ENCODE measurements around the gene RAB37.

RAB37 gene

GRCh38 chr17:74742978-74743545, 6.0 kb downstream of the RAB37 start:
- TF ChIP-seq, protein P1, sequence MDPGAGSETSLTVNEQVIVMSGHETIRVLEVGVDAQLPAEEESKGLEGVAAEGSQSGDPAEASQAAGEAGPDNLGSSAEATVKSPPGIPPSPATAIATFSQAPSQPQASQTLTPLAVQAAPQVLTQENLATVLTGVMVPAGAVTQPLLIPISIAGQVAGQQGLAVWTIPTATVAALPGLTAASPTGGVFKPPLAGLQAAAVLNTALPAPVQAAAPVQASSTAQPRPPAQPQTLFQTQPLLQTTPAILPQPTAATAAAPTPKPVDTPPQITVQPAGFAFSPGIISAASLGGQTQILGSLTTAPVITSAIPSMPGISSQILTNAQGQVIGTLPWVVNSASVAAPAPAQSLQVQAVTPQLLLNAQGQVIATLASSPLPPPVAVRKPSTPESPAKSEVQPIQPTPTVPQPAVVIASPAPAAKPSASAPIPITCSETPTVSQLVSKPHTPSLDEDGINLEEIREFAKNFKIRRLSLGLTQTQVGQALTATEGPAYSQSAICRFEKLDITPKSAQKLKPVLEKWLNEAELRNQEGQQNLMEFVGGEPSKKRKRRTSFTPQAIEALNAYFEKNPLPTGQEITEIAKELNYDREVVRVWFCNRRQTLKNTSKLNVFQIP (CRISPR knock-in tag; IDR thresholded peaks at IDR 0.05; ENCODE audit: borderline replicate concordance, low read depth) = no peak
- no peak for TF ChIP-seq SNAI2 (CRISPR knock-in tag; IDR thresholded peaks at IDR 0.05)
- no peak for TF ChIP-seq GLIS3 (CRISPR knock-in tag; IDR thresholded peaks at IDR 0.05)
- TF ChIP-seq TSHZ2 (CRISPR knock-in tag; IDR thresholded peaks at IDR 0.05) = no peak
- TF ChIP-seq TCF4 (CRISPR knock-in tag; IDR thresholded peaks at IDR 0.05; ENCODE audit: borderline replicate concordance) = no peak
- TF ChIP-seq ESRRG (CRISPR knock-in tag; IDR thresholded peaks at IDR 0.05) = no peak
- TF ChIP-seq ARNTL (CRISPR knock-in tag; IDR thresholded peaks at IDR 0.05; ENCODE audit: borderline replicate concordance, low read depth) = no peak
- no peak for TF ChIP-seq ZFP30 (CRISPR knock-in tag; IDR thresholded peaks at IDR 0.05)
- no peak for TF ChIP-seq RARB (CRISPR knock-in tag; IDR thresholded peaks at IDR 0.05)
- TF ChIP-seq ZNF565 (CRISPR knock-in tag; conservative IDR thresholded peaks at IDR 0.05; ENCODE audit: low read depth) = no peak
- no peak for TF ChIP-seq ZNF8 (CRISPR knock-in tag; IDR thresholded peaks at IDR 0.05)
- no peak for TF ChIP-seq ISL1 (CRISPR knock-in tag; IDR thresholded peaks at IDR 0.05)
- TF ChIP-seq ZNF70 (CRISPR knock-in tag; IDR thresholded peaks at IDR 0.05) = no peak
- no peak for TF ChIP-seq ZFP3 (CRISPR knock-in tag; IDR thresholded peaks at IDR 0.05)
- no peak for TF ChIP-seq BACH2 (CRISPR knock-in tag; IDR thresholded peaks at IDR 0.05; ENCODE audit: borderline replicate concordance)
- TF ChIP-seq OSR1 (CRISPR knock-in tag; IDR thresholded peaks at IDR 0.05) = no peak
- TF ChIP-seq PATZ1 (CRISPR knock-in tag; IDR thresholded peaks at IDR 0.05; ENCODE audit: borderline replicate concordance) = no peak
- no peak for TF ChIP-seq CSDC2 (CRISPR knock-in tag; IDR thresholded peaks at IDR 0.05)
- TF ChIP-seq, protein P2, sequence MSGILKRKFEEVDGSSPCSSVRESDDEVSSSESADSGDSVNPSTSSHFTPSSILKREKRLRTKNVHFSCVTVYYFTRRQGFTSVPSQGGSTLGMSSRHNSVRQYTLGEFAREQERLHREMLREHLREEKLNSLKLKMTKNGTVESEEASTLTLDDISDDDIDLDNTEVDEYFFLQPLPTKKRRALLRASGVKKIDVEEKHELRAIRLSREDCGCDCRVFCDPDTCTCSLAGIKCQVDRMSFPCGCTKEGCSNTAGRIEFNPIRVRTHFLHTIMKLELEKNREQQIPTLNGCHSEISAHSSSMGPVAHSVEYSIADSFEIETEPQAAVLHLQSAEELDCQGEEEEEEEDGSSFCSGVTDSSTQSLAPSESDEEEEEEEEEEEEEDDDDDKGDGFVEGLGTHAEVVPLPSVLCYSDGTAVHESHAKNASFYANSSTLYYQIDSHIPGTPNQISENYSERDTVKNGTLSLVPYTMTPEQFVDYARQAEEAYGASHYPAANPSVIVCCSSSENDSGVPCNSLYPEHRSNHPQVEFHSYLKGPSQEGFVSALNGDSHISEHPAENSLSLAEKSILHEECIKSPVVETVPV (CRISPR knock-in tag; IDR thresholded peaks at IDR 0.05) = no peak
- no peak for ATAC-seq

GRCh38 chr17:74743755-74744154, 6.7 kb downstream of the RAB37 start:
- no peak for ATAC-seq
- no peak for TF ChIP-seq PPARA (CRISPR knock-in tag; IDR thresholded peaks at IDR 0.05; ENCODE audit: borderline replicate concordance)
- no peak for TF ChIP-seq OSR1 (CRISPR knock-in tag; IDR thresholded peaks at IDR 0.05)
- no peak for TF ChIP-seq CSDC2 (CRISPR knock-in tag; IDR thresholded peaks at IDR 0.05)
- no peak for TF ChIP-seq ZFP3 (CRISPR knock-in tag; IDR thresholded peaks at IDR 0.05)

GRCh38 chr17:74744349-74744713, 7.3 kb downstream of the RAB37 start:
- ATAC-seq = no peak
- TF ChIP-seq OSR1 (CRISPR knock-in tag; IDR thresholded peaks at IDR 0.05) (no peak), TSHZ2 (CRISPR knock-in tag; IDR thresholded peaks at IDR 0.05) (no peak), PATZ1 (CRISPR knock-in tag; IDR thresholded peaks at IDR 0.05; ENCODE audit: borderline replicate concordance) (no peak), ZFP30 (CRISPR knock-in tag; IDR thresholded peaks at IDR 0.05) (no peak), ISL1 (CRISPR knock-in tag; IDR thresholded peaks at IDR 0.05) (no peak), ARNTL (CRISPR knock-in tag; IDR thresholded peaks at IDR 0.05; ENCODE audit: borderline replicate concordance, low read depth) (no peak), ZC3H10 (CRISPR knock-in tag; IDR thresholded peaks at IDR 0.05) (no peak), ZNF565 (CRISPR knock-in tag; conservative IDR thresholded peaks at IDR 0.05; ENCODE audit: low read depth) (no peak), CSDC2 (CRISPR knock-in tag; IDR thresholded peaks at IDR 0.05) (no peak)
- TF ChIP-seq, protein P2 (CRISPR knock-in tag; IDR thresholded peaks at IDR 0.05) = no peak
- TF ChIP-seq, protein P1 (CRISPR knock-in tag; IDR thresholded peaks at IDR 0.05; ENCODE audit: borderline replicate concordance, low read depth) = no peak
